ENCODE results near the gene COX6A1. TPM values are rescaled to one million over a fixed set of nuclear protein-coding genes. Genes with fewer than 3 reads are reported as not detected.

The COX6A1 gene
- total and polyA plus RNA-seq, 2 of the 13 experiments (the other 11 are each of a cell fraction or from before 2014, with no cell fraction given), result 542 to 673 TPM

GRCh38 chr12:120445911-120446843 is 8.3 kb downstream of the COX6A1 start, which contains the start of the genes GATC and TRIAP1 (continued):
- TF ChIP-seq PHF20 (CRISPR knock-in tag; IDR thresholded peaks at IDR 0.05) (peak; percentile 99), PRPF4 (IDR thresholded peaks at IDR 0.05; ENCODE audit: low read depth, low read length, poor library complexity, severe bottlenecking) (no peak), HIVEP1 (CRISPR knock-in tag; IDR thresholded peaks at IDR 0.05) (peak; percentile 56; the same call in 1 of the 2 replicates), MIER3 (CRISPR knock-in tag; IDR thresholded peaks at IDR 0.05; ENCODE audit: borderline replicate concordance) (peak; percentile 97), ZNF34 (CRISPR knock-in tag; IDR thresholded peaks at IDR 0.05; ENCODE audit: borderline replicate concordance) (peak; percentile 87; the same call in 1 of the 2 replicates), ZNF589 (CRISPR knock-in tag; conservative IDR thresholded peaks at IDR 0.05) (0 out of 2 replicates have a peak, but pooled peaks have one; percentile 57), MTF2 (CRISPR knock-in tag; IDR thresholded peaks at IDR 0.05; ENCODE audit: borderline replicate concordance) (no peak), ZNF441 (CRISPR knock-in tag; IDR thresholded peaks at IDR 0.05; ENCODE audit: borderline replicate concordance) (0 out of 2 replicates have a peak, but pooled peaks have one; percentile 28), BRCA1 (CRISPR knock-in tag; IDR thresholded peaks at IDR 0.05) (peak; percentile 68; the same call in 1 of the 2 replicates), KAT7 (CRISPR knock-in tag; IDR thresholded peaks at IDR 0.05; ENCODE audit: borderline replicate concordance) (peak; percentile 98), GATAD2A (CRISPR knock-in tag; IDR thresholded peaks at IDR 0.05) (peak; percentile 72), THAP9 (CRISPR knock-in tag; IDR thresholded peaks at IDR 0.05; ENCODE audit: borderline replicate concordance) (peak; percentile 99), AGO1 (IDR thresholded peaks at IDR 0.05; ENCODE audit: low read depth, low read length, poor library complexity, severe bottlenecking) (peak; percentile 41), ZNF709 (CRISPR knock-in tag; IDR thresholded peaks at IDR 0.05) (peak; percentile 74), ZGPAT (CRISPR knock-in tag; IDR thresholded peaks at IDR 0.05) (peak; percentile 94), ZNF619 (CRISPR knock-in tag; IDR thresholded peaks at IDR 0.05) (peak; percentile 79; the same call in 1 of the 2 replicates), ZNF800 (CRISPR knock-in tag; IDR thresholded peaks at IDR 0.05) (peak; percentile 45; the same call in 1 of the 2 replicates), KLF11 (CRISPR knock-in tag; IDR thresholded peaks at IDR 0.05) (peak; percentile 95; the same call in 1 of the 2 replicates), TCF7 (IDR thresholded peaks at IDR 0.05; ENCODE audit: low read depth) (no peak), ZNF275 (CRISPR knock-in tag; IDR thresholded peaks at IDR 0.05; ENCODE audit: borderline replicate concordance) (peak; percentile 92), NCOA5 (CRISPR knock-in tag; IDR thresholded peaks at IDR 0.05) (no peak)

Measured in HepG2 (cell line).